G401.6 (cell line): ENCODE results near the gene TPBGL.
"Not testable (repeated sequence)": the region's sequence is repeated elsewhere in the genome, so short reads cannot be mapped to it uniquely, and the experiment has no call there.

Experiments
- FAIRE-seq: peaks from 2 replicates; lab custom pipeline; 2012; peaks lifted over from hg19 to GRCh38; lab: Jason Lieb, UNC

The TPBGL gene

GRCh38 chr11:75272821-75273301 is 32.3 kb downstream of the TPBGL start:
- FAIRE-seq, result no peak

DNA sequence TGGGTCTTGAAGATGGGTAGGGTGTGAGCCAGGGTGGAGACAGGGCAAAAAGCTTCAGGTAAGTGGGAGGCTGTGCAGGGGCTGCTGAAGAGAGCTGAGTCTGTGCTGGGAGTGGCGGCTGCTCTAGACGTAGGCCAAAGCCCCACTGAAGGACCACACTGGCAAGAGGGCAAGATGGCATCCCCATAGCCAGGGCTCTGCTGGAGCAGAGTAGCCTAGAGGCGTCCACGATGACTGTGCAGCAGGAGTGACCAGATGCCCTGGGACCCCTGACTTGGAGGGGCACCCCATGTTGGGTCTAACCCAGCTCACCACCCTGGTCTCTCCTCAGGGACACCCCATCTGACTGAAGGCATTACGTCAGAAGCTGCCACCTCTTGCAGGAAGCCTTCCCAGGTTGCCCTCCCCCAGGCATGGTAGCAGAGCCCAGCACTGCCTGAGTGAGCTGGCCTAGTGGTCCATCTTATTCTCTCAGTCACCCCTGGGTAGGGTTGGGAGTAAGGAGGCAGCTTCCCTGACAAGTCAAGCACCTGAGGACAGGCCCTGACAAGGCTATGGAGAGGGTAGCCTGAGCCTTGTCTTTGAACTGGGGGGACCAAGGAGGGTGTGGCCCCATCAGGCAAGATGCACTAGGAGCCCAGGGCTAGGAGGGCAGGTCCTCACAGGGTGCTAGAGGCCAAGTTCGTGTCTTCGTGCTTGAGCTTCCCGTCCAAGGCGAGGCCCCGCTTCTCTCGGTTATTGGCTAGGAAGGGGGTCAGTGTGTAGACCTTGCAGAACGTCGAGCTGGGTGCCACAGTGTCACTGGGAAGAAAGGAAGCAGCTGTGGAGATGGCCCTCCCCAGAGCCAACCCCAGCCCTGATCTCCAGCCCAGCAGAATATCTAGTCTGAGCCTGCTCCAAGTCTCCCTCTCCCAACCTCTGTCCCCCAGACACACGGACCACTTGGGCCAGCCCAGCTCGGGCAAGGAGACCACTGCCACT is 33.1 kb downstream of the TPBGL start:
- FAIRE-seq, result no peak

GRCh38 chr11:75274716-75275115 is 34.1 kb downstream of the TPBGL start:
- FAIRE-seq, result not testable (repeated sequence)

GRCh38 chr11:75275581-75275980 is 35.0 kb downstream of the TPBGL start:
- no peak for FAIRE-seq

GRCh38 chr11:75276186-75276585 is 35.6 kb downstream of the TPBGL start:
- no peak for FAIRE-seq

GRCh38 chr11:75276686-75277085 is 36.1 kb downstream of the TPBGL start:
- no peak for FAIRE-seq

GRCh38 chr11:75277211-75277805 is 36.7 kb downstream of the TPBGL start:
- no peak for FAIRE-seq

- FAIRE-seq, result no peak
Observed at GRCh38 chr11:75277991-75278790, 37.6 kb downstream of the TPBGL start.

- no peak for FAIRE-seq
Observed at GRCh38 chr11:75279273-75279672, 38.7 kb downstream of the TPBGL start.

DNA sequence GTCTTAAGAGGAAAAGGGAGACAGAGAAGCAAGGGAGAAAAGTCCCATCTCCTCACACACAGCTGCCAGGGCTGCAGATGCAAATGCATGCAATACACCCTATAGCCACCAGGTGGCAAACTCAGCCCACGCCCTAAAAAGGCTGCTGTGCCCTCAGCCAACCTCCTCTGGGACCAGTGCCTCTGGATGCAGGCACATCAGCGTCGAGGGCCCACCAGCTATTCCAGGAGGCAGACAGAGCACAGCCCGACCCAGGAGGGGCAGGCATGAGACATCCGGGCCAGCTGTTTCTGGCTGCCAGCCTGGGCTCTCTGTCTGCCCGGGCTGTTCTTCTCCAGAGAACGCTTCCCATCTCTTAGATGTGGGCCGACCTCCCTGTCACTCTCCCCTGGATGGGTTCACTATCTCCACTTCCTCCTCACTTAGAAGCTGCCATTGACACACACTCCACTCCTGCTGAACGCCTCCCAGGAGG is 39.7 kb downstream of the TPBGL start:
- FAIRE-seq, result peak; percentile 76

DNA sequence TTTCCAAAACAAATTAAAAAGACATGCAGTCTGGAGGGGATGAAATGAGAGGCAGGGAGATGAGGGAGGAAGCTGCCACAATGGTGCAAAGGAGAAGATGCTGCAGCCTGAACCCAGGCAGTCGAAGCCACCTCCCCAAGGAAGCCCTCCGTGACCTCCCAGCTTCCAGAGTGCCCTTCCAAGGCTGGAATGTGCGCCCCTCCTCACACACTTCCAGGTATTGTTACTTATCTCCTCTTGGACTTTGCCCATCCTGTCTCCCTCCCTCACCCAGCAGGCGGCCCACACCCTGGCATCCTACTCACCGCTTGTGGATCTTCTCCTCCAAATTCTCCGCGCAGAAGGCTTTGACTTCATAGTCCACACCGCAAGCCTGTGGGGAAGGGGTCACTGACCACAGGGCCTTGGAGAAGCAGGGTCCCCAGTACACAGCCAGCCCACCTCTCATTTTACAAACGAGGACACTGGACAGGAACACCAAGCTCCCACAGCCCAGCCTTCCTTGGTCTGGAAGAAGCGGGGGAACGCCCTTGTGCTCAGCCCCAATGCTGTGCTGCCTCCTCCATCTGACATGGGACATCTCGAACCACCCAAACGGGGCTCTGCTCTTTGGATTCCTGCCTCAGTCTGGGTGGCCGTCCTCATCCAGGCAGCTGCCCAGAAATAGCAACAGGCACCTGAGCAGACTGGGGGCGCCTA is 40.3 kb downstream of the TPBGL start:
- no peak for FAIRE-seq

- no peak for FAIRE-seq
Observed at GRCh38 chr11:75281469-75282095, 41.0 kb downstream of the TPBGL start.

DNA sequence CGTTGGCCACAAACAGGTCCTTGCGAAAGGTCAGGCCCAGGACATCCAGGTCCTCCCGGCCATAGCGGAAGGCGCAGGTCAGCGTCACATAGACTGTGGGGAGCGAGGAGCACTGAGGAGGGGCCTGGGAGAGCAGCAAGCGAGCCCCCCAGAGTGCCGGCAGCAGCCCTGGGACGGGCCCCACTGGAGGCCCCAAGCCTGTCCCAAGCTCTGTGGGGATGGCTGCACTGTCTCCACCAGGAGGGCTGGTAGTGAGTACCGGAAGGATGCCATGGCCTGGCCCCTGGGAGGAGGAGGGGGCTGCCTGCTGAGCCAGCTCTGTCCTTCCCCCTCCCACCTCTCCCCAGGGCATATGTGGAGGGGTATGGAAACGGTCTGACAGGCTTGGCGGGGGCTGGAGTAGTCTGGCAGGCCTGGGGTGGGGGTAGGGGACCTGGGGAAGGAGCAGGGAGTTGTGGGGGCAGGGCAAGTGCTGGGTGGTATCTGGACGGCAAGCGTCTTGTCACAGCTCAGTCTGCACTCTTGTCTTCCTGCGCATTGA is 42.9 kb downstream of the TPBGL start:
- no peak for FAIRE-seq

GRCh38 chr11:75285776-75286360 is 45.3 kb downstream of the TPBGL start:
- no peak for FAIRE-seq

DNA sequence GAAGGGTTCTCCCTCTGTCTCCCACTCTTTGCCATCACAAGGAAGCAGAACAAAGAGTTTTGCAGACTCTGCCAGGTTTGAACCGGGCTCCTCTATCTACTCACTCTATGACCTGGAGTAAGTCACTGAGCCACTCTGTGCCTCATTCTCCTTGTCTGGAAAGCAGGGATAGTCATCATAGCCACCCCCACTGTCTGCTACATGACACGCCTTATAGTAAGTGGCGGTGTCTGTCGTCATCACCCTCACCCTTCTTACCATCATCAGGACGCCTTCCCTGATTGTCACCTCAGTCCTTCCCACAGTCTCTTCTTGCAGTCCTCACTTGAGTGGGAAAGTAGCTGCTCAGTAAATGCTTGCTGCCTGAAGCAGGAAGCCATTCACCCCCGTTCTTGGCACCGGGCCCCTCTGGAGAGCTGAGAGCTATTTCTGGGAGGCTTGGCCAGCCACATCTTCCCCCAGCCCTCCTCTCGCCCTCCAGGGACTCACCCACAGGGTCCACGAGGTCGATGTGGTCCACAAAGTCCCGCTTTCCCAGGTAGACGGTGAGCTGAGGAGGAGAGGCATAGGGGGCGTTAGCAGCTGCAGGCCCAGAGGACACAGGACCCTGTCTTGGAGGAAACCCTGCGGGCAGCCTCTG is 46.4 kb downstream of the TPBGL start:
- FAIRE-seq, result no peak

- FAIRE-seq, result no peak
Observed at GRCh38 chr11:75287579-75287978, 47.0 kb downstream of the TPBGL start.

DNA sequence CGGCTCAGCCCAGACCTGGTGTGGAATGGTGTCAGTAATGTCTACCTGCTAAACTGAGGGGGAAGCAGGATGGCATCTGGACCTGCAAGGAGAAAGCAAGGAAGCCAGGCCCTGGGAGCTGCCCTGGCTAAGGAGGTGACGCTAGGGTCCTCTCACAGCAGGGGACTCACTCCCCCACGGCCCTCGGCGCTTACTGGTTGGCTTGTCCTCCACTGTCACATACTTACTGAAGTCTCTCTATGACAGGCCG is 48.9 kb downstream of the TPBGL start:
- no peak for FAIRE-seq

- FAIRE-seq, result no peak
Observed at GRCh38 chr11:75289919-75290318, 49.3 kb downstream of the TPBGL start.

DNA sequence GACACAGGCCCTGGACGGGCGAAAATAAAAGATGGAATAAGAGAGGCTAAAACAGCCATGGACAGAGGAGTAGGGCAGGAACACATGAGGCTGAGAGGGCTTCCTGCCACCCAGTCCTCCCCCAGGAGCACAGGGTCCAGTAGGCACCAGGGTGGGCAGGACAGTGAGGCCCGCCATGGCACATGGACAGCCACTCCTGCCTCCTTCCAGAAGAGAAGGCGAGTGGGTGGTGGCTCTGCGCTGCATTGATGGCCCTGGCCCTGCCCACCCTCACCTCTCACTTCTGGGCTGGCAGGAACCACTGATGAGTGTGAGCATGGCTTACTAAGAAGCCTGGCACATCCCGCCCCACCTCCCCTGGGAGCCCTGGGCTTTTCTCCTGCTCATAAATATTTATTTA is 51.2 kb downstream of the TPBGL start:
- FAIRE-seq, result no peak

GRCh38 chr11:75292943-75293342 is 52.4 kb downstream of the TPBGL start:
- FAIRE-seq, result no peak
